WTC11 (cell line): Measurements from ENCODE around the gene UVRAG. TPM values are rescaled to one million over a fixed set of nuclear protein-coding genes. Genes with fewer than 3 reads are reported as not detected.

Experiments used
- ATAC-seq: fragments of 200-7000 bp; cut with Tn5 transposase; 2 replicates; pipeline ENCODE4 v1.10.0; 2021; ENCODE audit warnings: mild to moderate bottlenecking, moderate library complexity
- CTCF ChIA-PET: fragments of 300-600 bp; sonication (Branson Sonifier 250); formaldehyde crosslinking; loops from one replicate; lab custom pipeline; 2021; ENCODE audit warnings: antibody characterized with exemption; lab: Charles Lee
- POLR2A ChIA-PET: fragments of 350-600 bp; sonication (Branson Sonifier 250); formaldehyde crosslinking; loops from one replicate; lab custom pipeline; 2021; ENCODE audit warnings: antibody characterized with exemption; lab: Charles Lee
- DNase-seq: peaks from one replicate; pipeline ENCODE4 v3.0.0; 2021; ENCODE audit warnings: low spot score
- H3K27ac Mint-ChIP-seq: 2 replicates; pipeline ENCODE4 v1.8.0; 2021; ENCODE audit warnings: mixed read lengths
- H3K27me3 Mint-ChIP-seq: 2 replicates; pipeline ENCODE4 v1.8.0; 2021; ENCODE audit warnings: low read depth, mild to moderate bottlenecking, moderate library complexity, mixed read lengths
- H3K36me3 Mint-ChIP-seq: 2 replicates; pipeline ENCODE4 v1.8.0; 2021; ENCODE audit warnings: mixed read lengths
- H3K4me1 Mint-ChIP-seq: 2 replicates; pipeline ENCODE4 v1.8.0; 2022; ENCODE audit warnings: mixed read lengths
- H3K4me3 Mint-ChIP-seq: 2 replicates; pipeline ENCODE4 v1.8.0; 2021; ENCODE audit warnings: mild to moderate bottlenecking, moderate library complexity, mixed read lengths
- H3K9me3 Mint-ChIP-seq: 2 replicates; pipeline ENCODE4 v1.8.0; 2021; ENCODE audit warnings: mixed read lengths
- ATF2 ChIP-seq: sonication (generic); formaldehyde crosslinking; IDR thresholded peaks from 2 replicates; pipeline ENCODE4 v1.8.1; 2022; ENCODE audit warnings: low read depth, missing genetic modification reagents, borderline replicate concordance
- CDX4 ChIP-seq: fragments of 250-450 bp; sonication (Bioruptor Pico); IDR thresholded peaks from 2 replicates; pipeline ENCODE4 v1.9.0; 2021; ENCODE audit warnings: moderate library complexity, mild to moderate bottlenecking, inconsistent platforms, borderline replicate concordance
- CREM ChIP-seq: sonication (generic); formaldehyde crosslinking; IDR thresholded peaks from 2 replicates; pipeline ENCODE4 v1.8.1; 2022; ENCODE audit warnings: mild to moderate bottlenecking, missing genetic modification reagents, moderate library complexity
- E2F1 ChIP-seq: sonication (generic); formaldehyde crosslinking; IDR thresholded peaks from 2 replicates; pipeline ENCODE4 v1.8.0; 2022; ENCODE audit warnings: mild to moderate bottlenecking, missing genetic modification reagents
- ERG ChIP-seq: fragments of 250-450 bp; sonication (Bioruptor Pico); IDR thresholded peaks from 2 replicates; pipeline ENCODE4 v1.8.0; 2021; ENCODE audit warnings: mild to moderate bottlenecking
- ESRRA ChIP-seq: sonication (generic); formaldehyde crosslinking; IDR thresholded peaks from 2 replicates; pipeline ENCODE4 v1.8.1; 2022; ENCODE audit warnings: mild to moderate bottlenecking, missing genetic modification reagents, borderline replicate concordance
- FOXP4 ChIP-seq: sonication (generic); formaldehyde crosslinking; IDR thresholded peaks from 2 replicates; pipeline ENCODE4 v1.8.0; 2022; ENCODE audit warnings: mild to moderate bottlenecking, missing genetic modification reagents
- IRF1 ChIP-seq: sonication (generic); formaldehyde crosslinking; IDR thresholded peaks from 2 replicates; pipeline ENCODE4 v1.8.0; 2023; ENCODE audit warnings: missing genetic modification reagents
- IRF2 ChIP-seq: sonication (generic); formaldehyde crosslinking; IDR thresholded peaks from 2 replicates; pipeline ENCODE4 v1.8.0; 2022; ENCODE audit warnings: low read depth, missing genetic modification reagents, borderline replicate concordance
- OVOL2 ChIP-seq: fragments of 250-450 bp; sonication (Bioruptor Pico); IDR thresholded peaks from 2 replicates; pipeline ENCODE4 v1.9.0; 2021; ENCODE audit warnings: mild to moderate bottlenecking, borderline replicate concordance
- SP1 ChIP-seq: sonication (generic); formaldehyde crosslinking; conservative IDR thresholded peaks from 2 replicates; pipeline ENCODE4 v1.8.1; 2022; ENCODE audit warnings: missing genetic modification reagents
- TEAD1 ChIP-seq: sonication (generic); formaldehyde crosslinking; IDR thresholded peaks from 2 replicates; pipeline ENCODE4 v1.8.0; 2022; ENCODE audit warnings: mild to moderate bottlenecking, missing genetic modification reagents
- TP53 ChIP-seq: sonication (generic); formaldehyde crosslinking; IDR thresholded peaks from 2 replicates; pipeline ENCODE4 v1.8.1; 2023; ENCODE audit warnings: mild to moderate bottlenecking, missing genetic modification reagents
- ZNF138 ChIP-seq: sonication (generic); formaldehyde crosslinking; conservative IDR thresholded peaks from 2 replicates; pipeline ENCODE4 v1.8.1; 2022; ENCODE audit warnings: mild to moderate bottlenecking, moderate library complexity, missing genetic modification reagents
- ZNF219 ChIP-seq: sonication (generic); formaldehyde crosslinking; IDR thresholded peaks from 2 replicates; pipeline ENCODE4 v1.8.0; 2023; ENCODE audit warnings: missing genetic modification reagents, mild to moderate bottlenecking, borderline replicate concordance
- ZNF263 ChIP-seq: sonication (generic); formaldehyde crosslinking; IDR thresholded peaks from 2 replicates; pipeline ENCODE4 v1.8.1; 2022; ENCODE audit warnings: low read depth, mild to moderate bottlenecking, moderate library complexity, missing genetic modification reagents
- total RNA-seq: library from RNA; stranded (reverse); gene quantifications from 3 replicates; pipeline ENCODE4 v1.2.3, GENCODE V29; 2021

The UVRAG gene
- total RNA-seq, 1 experiment from 2014 or later = 14.5 TPM

- TF ChIP-seq FOXP4 (CRISPR knock-in tag) = no peak
- no peak for TF ChIP-seq E2F1
- no peak for TF ChIP-seq ESRRA
- no peak for TF ChIP-seq ATF2 (CRISPR knock-in tag)
- TF ChIP-seq CDX4 (CRISPR knock-in tag) = no peak
- no peak for TF ChIP-seq CREM (CRISPR knock-in tag)
- TF ChIP-seq SP1 (CRISPR knock-in tag) = no peak
- no peak for TF ChIP-seq ZNF138 (CRISPR knock-in tag)
- no peak for TF ChIP-seq ERG (CRISPR knock-in tag)
- TF ChIP-seq, all 79 proteins: peak for 0
These were observed 19.7 kb downstream of the UVRAG start (continued) for GRCh38 chr11:75834728-75835127.

- ATAC-seq (no peak), DNase-seq (no peak)
- no peaks in the 10 kb centered on the region for H3K27me3 Mint-ChIP-seq
- CTCF ChIA-PET = interaction anchor here (1.2 kb wide), 1 partner anchor 316 kb away, joined by 7 read pairs; no protein-coding TSS in a partner anchor
- H3K36me3 Mint-ChIP-seq = peaks cover 17% of the 10 kb centered on the region
- POLR2A ChIA-PET = interaction anchor here (0.7 kb wide), 2 partner anchors 28 to 128 kb away, joined by 4 to 6 read pairs; no protein-coding TSS in a partner anchor
- H3K9me3 Mint-ChIP-seq = peaks cover 19% of the 10 kb centered on the region
- TF ChIP-seq OVOL2 (CRISPR knock-in tag) (no peak), FOXP4 (CRISPR knock-in tag) (no peak), TP53 (no peak), IRF2 (CRISPR knock-in tag) (no peak), TEAD1 (CRISPR knock-in tag) (no peak), ZNF263 (no peak)
- TF ChIP-seq, all 79 proteins: peak for 0
- H3K27ac Mint-ChIP-seq = no peak overlapping the region
- H3K4me3 Mint-ChIP-seq = no peak overlapping the region
- H3K4me1 Mint-ChIP-seq = peaks cover 9% of the 10 kb centered on the region
These were observed 21.4 kb downstream of the UVRAG start for GRCh38 chr11:75836417-75836816.

- H3K27ac Mint-ChIP-seq = no peak overlapping the region
- no peak overlapping the region for H3K4me3 Mint-ChIP-seq
- H3K9me3 Mint-ChIP-seq = no peaks in the 10 kb centered on the region; the same call in 1 of the 2 replicates
- ChIA-PET POLR2A (no interaction called here), CTCF (no interaction called here)
- H3K27me3 Mint-ChIP-seq = no peaks in the 10 kb centered on the region
- peaks cover 9% of the 10 kb centered on the region for H3K4me1 Mint-ChIP-seq
- DNase-seq (no peak), ATAC-seq (no peak)
- H3K36me3 Mint-ChIP-seq = no peaks in the 10 kb centered on the region
- TF ChIP-seq IRF1 (CRISPR knock-in tag) (no peak), ZNF219 (CRISPR knock-in tag) (no peak)
These were observed 24.8 kb downstream of the UVRAG start for GRCh38 chr11:75839851-75840250.
